Adrenal gland (tissue), 12 donors: ENCODE measurements around the gene TAPBPL. TPM values are rescaled to one million over a fixed set of nuclear protein-coding genes. Genes with fewer than 3 reads are reported as not detected.

Experiments used
- DNase-seq, 7 donors: peaks; one replicate each; pipeline ENCODE4 v3.0.0-alpha.2; 2019 to 2020
- H3K27ac ChIP-seq, 5 donors: fragments of 200-600 bp; sonication (generic) in 4 of 5; 1 replicate in 3 of 5; 2 replicates in 2 of 5; pipeline versions ENCODE4 v1.5.1 to v1.8.0; 2016 to 2020; ENCODE audit warnings: mild to moderate bottlenecking in 1 of 5
- H3K27me3 ChIP-seq: fragments of 200-600 bp; 2 replicates; pipeline ENCODE4 v1.8.0; 2021
- H3K36me3 ChIP-seq, 2 donors: fragments of 200-600 bp; replicated peaks in 1 of 2; 1 replicate in 1 of 2; 2 replicates in 1 of 2; pipeline versions ENCODE4 v1.5.1 to v1.8.0; 2018 to 2022
- H3K4me1 ChIP-seq, 2 donors: fragments of 200-600 bp; replicated peaks in 1 of 2; 1 replicate in 1 of 2; 2 replicates in 1 of 2; pipeline versions ENCODE4 v1.5.1 to v1.8.0; 2018 to 2021
- H3K4me3 ChIP-seq, 4 donors: fragments of 200-600 bp; sonication (generic) in 3 of 4; one replicate each; pipeline ENCODE4 v1.5.1; 2016 to 2018
- H3K9me3 ChIP-seq, 3 donors: fragments of 200-600 bp; sonication (generic) in 1 of 3; replicated peaks in 1 of 3; 1 replicate in 2 of 3; 2 replicates in 1 of 3; pipeline versions ENCODE4 v1.5.1 to v1.8.0; 2016 to 2021
- POLR2A ChIP-seq, 2 donors: fragments of 450-650 bp; IDR thresholded peaks; one replicate each; pipeline ENCODE4 v1.6.1; 2017; ENCODE audit warnings: antibody characterized with exemption in 2 of 2, mild to moderate bottlenecking in 2 of 2, moderate library complexity in 1 of 2
- WGBS, 4 donors: extraction: QIAGEN DNeasy Blood & Tissue Kit in 2 of 4; methylation state at CpG; one replicate each; pipeline versions ENCODE4 v1.1.5 to v1.1.7; 2013 to 2017; 5-methylcytosine and 5-hydroxymethylcytosine counted together
- intact Hi-C, 2 donors: fragments of 100-400 bp; cut with DNase I; formaldehyde crosslinking; loops; one replicate each; pipeline versions ENCODE4 v1.14.1 to v1.15.0; 2022 to 2023
- polyA plus RNA-seq, 3 donors: library from polyadenylated mRNA; stranded (reverse); fragments of 200-250 nt in 2 of 3; fragments of 350-450 nt in 1 of 3; fragmentation: Illumina TruSeq in 1 of 3; extraction: RNeasy Lipid Tissue Mini Kit (QIAGEN cat#74804) in 1 of 3; gene quantifications; one replicate each; pipeline ENCODE4 v1.2.3, GENCODE V29; 2013 to 2014
- total RNA-seq, 9 donors: library from RNA; depleted of rRNA in 4 of 9; stranded (reverse); fragments of >200 nt in 4 of 9; fragments of 120-200 nt in 1 of 9; fragmentation: NEBNext Ultra II Directional in 1 of 9; extraction: Animal tissue kit (Norgen Biotek cat#: 25700) in 1 of 9; gene quantifications; one replicate each; pipeline versions ENCODE4 v1.1.0 to v1.2.4, GENCODE V29; 2013 to 2023
- TF ChIP-seq, protein P1 (sequence below), 6 experiments: fragments of 450-650 bp in 4 of 6; fragments of 200-600 bp in 2 of 6; sonication (generic) in 1 of 6; IDR thresholded peaks; 1 replicate in 5 of 6; 2 replicates in 1 of 6; pipeline versions ENCODE4 v1.5.1 to v1.8.0; 2016 to 2021; ENCODE audit warnings: antibody characterized with exemption in 6 of 6, mild to moderate bottlenecking in 2 of 6, moderate library complexity in 1 of 6
- donor health status: healthy with polysubstance abuse.
- donor health status: Bipolar disorder and iron deficiency.
- donor health status: DM: yes; HTN: yes; CAD: no.
- donor health status: DM: no; HTN: no; CAD: no.
- donor health status: DM: no; HTN: no; CAD: no.
- donor health status: DM: yes; HTN: yes; CAD: no.

Gene TAPBPL
- total and polyA plus RNA-seq, 12 donors = 13.8 to 42.4 (median 32.0) TPM

DNA sequence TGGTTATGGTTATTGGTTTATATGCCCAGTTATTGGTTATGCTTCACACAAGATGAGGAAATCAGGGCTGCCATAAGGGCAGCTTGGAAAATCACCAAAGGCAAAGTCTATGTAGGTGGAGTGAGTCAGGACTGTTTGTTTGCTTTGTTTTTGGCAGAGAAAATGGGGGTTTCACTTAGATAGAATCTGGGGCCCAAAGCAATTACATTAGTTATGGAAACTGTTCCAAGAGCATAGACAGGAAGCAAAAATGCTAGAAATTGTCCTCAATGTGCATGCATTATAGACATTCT lies 16.4 kb downstream of the TAPBPL start:
- Histone ChIP-seq H3K9me3 (no peaks in the 10 kb centered on the region), H3K27me3 (no peaks in the 10 kb centered on the region), H3K27ac (no peak overlapping the region), H3K4me3 (no peak overlapping the region), H3K36me3 (peaks cover 0 to 29% of the 10 kb centered on the region in 2 donors), H3K4me1 (peaks cover 19 to 27% of the 10 kb centered on the region in 2 donors)
- no peak for DNase-seq
- intact Hi-C loops = loop anchor here (5.0 to 10.0 kb wide), 2 partner anchors 136 to 143 kb away; no protein-coding TSS in a partner anchor
- no peak for TF ChIP-seq POLR2A (IDR thresholded peaks at IDR 0.05)
- TF ChIP-seq, protein P1, sequence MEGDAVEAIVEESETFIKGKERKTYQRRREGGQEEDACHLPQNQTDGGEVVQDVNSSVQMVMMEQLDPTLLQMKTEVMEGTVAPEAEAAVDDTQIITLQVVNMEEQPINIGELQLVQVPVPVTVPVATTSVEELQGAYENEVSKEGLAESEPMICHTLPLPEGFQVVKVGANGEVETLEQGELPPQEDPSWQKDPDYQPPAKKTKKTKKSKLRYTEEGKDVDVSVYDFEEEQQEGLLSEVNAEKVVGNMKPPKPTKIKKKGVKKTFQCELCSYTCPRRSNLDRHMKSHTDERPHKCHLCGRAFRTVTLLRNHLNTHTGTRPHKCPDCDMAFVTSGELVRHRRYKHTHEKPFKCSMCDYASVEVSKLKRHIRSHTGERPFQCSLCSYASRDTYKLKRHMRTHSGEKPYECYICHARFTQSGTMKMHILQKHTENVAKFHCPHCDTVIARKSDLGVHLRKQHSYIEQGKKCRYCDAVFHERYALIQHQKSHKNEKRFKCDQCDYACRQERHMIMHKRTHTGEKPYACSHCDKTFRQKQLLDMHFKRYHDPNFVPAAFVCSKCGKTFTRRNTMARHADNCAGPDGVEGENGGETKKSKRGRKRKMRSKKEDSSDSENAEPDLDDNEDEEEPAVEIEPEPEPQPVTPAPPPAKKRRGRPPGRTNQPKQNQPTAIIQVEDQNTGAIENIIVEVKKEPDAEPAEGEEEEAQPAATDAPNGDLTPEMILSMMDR (IDR thresholded peaks at IDR 0.05) = no peak

DNA sequence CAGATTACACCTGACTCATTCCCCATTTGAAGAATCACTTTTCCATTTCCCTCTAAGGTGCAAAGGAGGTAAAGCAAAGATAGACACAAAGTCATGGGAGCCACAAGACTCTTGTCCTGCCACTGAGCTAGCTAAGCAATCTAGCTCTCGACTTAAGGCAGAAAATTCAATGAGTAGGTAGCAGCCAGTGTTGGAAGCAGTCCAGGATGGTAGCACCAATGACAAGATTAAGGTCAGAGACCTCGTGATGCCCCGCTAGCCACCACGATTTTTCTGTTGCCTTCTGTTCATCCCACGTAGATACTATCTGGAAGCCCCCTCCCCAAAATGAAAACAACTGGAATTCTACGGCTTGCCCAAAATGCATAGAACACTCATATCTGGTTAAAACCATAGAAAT lies 17.2 kb downstream of the TAPBPL start:
- H3K36me3 ChIP-seq = peaks cover 0 to 20% of the 10 kb centered on the region in 2 donors
- intact Hi-C loops = loop anchor here (5.0 to 10.0 kb wide), 2 partner anchors 137 to 144 kb away; no protein-coding TSS in a partner anchor

GRCh38 chr12:6469609-6470374 lies 17.9 kb downstream of the TAPBPL start:
- Histone ChIP-seq H3K27ac (peak overlapping the region in 4 of 5 donors; percentile 77 to 90 (median 86)), H3K9me3 (no peaks in the 10 kb centered on the region), H3K4me1 (peaks cover 19 to 27% of the 10 kb centered on the region in 2 donors), H3K36me3 (peaks cover 0 to 13% of the 10 kb centered on the region in 2 donors), H3K27me3 (no peaks in the 10 kb centered on the region), H3K4me3 (peak overlapping the region; percentile 36 to 96 (median 66))
- intact Hi-C loops = loop anchor here (5.0 to 10.0 kb wide), 2 partner anchors 137 to 145 kb away; no protein-coding TSS in a partner anchor
- no peak for TF ChIP-seq POLR2A (IDR thresholded peaks at IDR 0.05)
- TF ChIP-seq, protein P1 (IDR thresholded peaks at IDR 0.05) = no peak
- DNase-seq = no peak
- 22 to 41% (median 28%) methylated on average over 8 to 16 of the region's 16 CpGs for WGBS, 4 donors

More for the DNA sequence above, 17.2 kb downstream of the TAPBPL start:
- TF ChIP-seq POLR2A (IDR thresholded peaks at IDR 0.05) = no peak
- TF ChIP-seq, protein P1 (IDR thresholded peaks at IDR 0.05) = no peak
- H3K27ac ChIP-seq = peak overlapping the region in 3 of 5 donors; percentile 8 to 90 (median 77)
- DNase-seq = peak; percentile 46 to 80 (median 76)
- H3K4me1 ChIP-seq = peaks cover 19 to 27% of the 10 kb centered on the region in 2 donors
- 42 to 56% (median 46%) methylated on average over 6 of the region's 6 CpGs for WGBS, 4 donors
- H3K4me3 ChIP-seq = peak overlapping the region in 2 of 4 donors; percentile 61 to 96
- H3K9me3 ChIP-seq = no peaks in the 10 kb centered on the region
- H3K27me3 ChIP-seq = no peaks in the 10 kb centered on the region

- Histone ChIP-seq H3K4me3 (peak within 1 kb of the TSS; percentile 36 to 96 (median 66)), H3K27ac (peak within 1 kb of the TSS in 4 of 5 donors; percentile 77 to 90 (median 86)), H3K9me3 (no peaks in the 10 kb centered on the region), H3K27me3 (no peaks in the 10 kb centered on the region), H3K4me1 (peaks cover 19 to 27% of the 10 kb centered on the region in 2 donors), H3K36me3 (peaks cover 0 to 10% of the 10 kb centered on the region in 2 donors)
- intact Hi-C loops = no loop called here
- 0 to 1% (median 0%) methylated on average over 3 to 69 of the region's 69 CpGs for WGBS, 4 donors
- peak; percentile 97 to 99 (median 99) for DNase-seq
- TF ChIP-seq, protein P1 (IDR thresholded peaks at IDR 0.05) = peak in 3 of 6 experiments; percentile 21 to 28 (median 23)
- TF ChIP-seq POLR2A (IDR thresholded peaks at IDR 0.05) = peak; percentile 99 to 100
These were observed 18.7 kb downstream of the TAPBPL start, which contains the start of gene VAMP1 for GRCh38 chr12:6470375-6471163. Gene VAMP1 (minus strand): TSS chr12:6470677. CDS start chr12:6470531, 146 bp downstream.
